ENCODE measurements around the gene UBE2L5. TPM values are rescaled to one million over a fixed set of nuclear protein-coding genes. Genes with fewer than 3 reads are reported as not detected.

UBE2L5 gene
- total RNA-seq, result not detected in 2 replicates

GRCh38 chr13:30422054-30422839 lies at the start of gene UBE2L5:
Gene UBE2L5 (plus strand): TSS chr13:30422493. CDS start chr13:30427991, 5,498 bp downstream.

GRCh38 chr13:30465593-30466357 lies 43.5 kb downstream of the UBE2L5 start, which contains the start of gene HMGB1:
Gene HMGB1 (minus strand): TSS chr13:30465936. CDS start chr13:30463680, 2,256 bp downstream.

Other genes starting within 250 kb of the UBE2L5 start
- gene KATNAL1, start 114.9 kb upstream of the UBE2L5 start, total RNA-seq, result 40.9 and 56.9 TPM in 2 replicates
- gene HMGB1, start 43.4 kb downstream of the UBE2L5 start, total RNA-seq, result 231 and 693 TPM in 2 replicates
- gene USPL1, start 195.4 kb downstream of the UBE2L5 start, total RNA-seq, result 19.6 and 20.9 TPM in 2 replicates

All from uterine smooth muscle cell (primary cell).